Measurements from ENCODE around the gene SMIM35.

DNA sequence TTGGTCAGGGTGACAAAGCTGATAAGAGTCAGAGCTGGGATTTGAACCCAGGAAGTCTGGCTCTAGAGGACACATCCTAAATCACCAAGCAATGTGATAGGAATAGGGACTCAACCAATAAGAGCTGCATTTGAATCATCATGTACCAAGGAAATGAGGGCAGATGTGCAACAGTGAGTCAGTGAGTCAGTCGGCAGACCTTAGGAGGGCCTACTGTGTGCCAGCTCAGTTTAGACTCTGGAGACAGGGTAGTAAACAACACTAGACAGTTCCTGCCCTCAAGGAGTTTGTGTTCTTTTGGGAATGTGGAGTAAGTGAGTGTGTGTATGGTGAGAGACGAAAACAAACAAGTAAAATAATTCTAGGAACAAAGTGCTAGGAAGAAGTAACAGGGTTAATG lies 89.4 kb downstream of the SMIM35 start:
- TF ChIP-seq POLR2A (IDR thresholded peaks at IDR 0.05): no peak
- TF ChIP-seq, protein P1, sequence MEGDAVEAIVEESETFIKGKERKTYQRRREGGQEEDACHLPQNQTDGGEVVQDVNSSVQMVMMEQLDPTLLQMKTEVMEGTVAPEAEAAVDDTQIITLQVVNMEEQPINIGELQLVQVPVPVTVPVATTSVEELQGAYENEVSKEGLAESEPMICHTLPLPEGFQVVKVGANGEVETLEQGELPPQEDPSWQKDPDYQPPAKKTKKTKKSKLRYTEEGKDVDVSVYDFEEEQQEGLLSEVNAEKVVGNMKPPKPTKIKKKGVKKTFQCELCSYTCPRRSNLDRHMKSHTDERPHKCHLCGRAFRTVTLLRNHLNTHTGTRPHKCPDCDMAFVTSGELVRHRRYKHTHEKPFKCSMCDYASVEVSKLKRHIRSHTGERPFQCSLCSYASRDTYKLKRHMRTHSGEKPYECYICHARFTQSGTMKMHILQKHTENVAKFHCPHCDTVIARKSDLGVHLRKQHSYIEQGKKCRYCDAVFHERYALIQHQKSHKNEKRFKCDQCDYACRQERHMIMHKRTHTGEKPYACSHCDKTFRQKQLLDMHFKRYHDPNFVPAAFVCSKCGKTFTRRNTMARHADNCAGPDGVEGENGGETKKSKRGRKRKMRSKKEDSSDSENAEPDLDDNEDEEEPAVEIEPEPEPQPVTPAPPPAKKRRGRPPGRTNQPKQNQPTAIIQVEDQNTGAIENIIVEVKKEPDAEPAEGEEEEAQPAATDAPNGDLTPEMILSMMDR (IDR thresholded peaks at IDR 0.05): no peak
- TF ChIP-seq POLR2AphosphoS5 (IDR thresholded peaks at IDR 0.05): no peak

Measured in breast epithelium (tissue), 3 donors.